Epithelial cell of proximal tubule (primary cell): ENCODE measurements around the gene SKIL. TPM values are rescaled to one million over a fixed set of nuclear protein-coding genes. Genes with fewer than 3 reads are reported as not detected.

Experiments
- DNase-seq: peaks from one replicate; pipeline ENCODE4 v3.0.0-alpha.2; 2011; ENCODE audit warnings: low read depth
- H3K4me3 ChIP-seq: 2 replicates; pipeline ENCODE4 v1.5.1; 2011; ENCODE audit warnings: low read depth, mild to moderate bottlenecking, low read length
- CTCF ChIP-seq: conservative IDR thresholded peaks from 2 replicates; pipeline ENCODE4 v1.5.1; 2012; ENCODE audit warnings: low read depth, mild to moderate bottlenecking, low read length
- total RNA-seq: library from RNA; depleted of rRNA; stranded (reverse); fragments of >200 nt; gene quantifications from 2 replicates; pipeline ENCODE4 v1.2.3, GENCODE V29; 2015

Gene SKIL
- total RNA-seq, 1 donor from 2014 or later, result 25.1 TPM

DNA sequence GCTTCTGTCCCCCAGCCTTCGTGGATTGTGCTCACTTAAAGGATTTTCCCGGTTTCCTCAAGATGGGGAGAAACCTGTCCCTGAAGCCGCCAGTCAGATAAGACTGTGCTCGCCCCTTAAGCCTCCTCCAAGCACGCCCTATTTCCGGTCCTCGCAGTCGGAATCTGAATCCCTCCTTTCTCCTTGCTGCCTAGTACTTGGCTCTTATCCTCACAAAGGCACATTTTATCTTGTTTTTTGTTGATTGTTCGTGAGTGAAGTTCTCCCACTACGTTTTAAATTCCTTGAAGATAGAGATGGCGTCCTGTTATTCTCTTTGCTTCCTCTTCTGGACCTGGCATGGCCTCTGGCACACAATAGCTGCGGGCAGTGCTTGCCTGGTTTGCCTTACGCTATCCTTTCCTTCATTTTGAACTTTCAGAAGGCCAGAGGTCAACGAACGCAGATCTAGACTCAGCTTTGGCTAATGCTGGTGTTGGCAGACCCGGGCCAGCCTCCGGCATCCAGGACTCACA, 62.8 kb downstream of the SKIL start:
- TF ChIP-seq CTCF, result no peak
- H3K4me3 ChIP-seq, result no peak overlapping the region
- no peak for DNase-seq

DNA sequence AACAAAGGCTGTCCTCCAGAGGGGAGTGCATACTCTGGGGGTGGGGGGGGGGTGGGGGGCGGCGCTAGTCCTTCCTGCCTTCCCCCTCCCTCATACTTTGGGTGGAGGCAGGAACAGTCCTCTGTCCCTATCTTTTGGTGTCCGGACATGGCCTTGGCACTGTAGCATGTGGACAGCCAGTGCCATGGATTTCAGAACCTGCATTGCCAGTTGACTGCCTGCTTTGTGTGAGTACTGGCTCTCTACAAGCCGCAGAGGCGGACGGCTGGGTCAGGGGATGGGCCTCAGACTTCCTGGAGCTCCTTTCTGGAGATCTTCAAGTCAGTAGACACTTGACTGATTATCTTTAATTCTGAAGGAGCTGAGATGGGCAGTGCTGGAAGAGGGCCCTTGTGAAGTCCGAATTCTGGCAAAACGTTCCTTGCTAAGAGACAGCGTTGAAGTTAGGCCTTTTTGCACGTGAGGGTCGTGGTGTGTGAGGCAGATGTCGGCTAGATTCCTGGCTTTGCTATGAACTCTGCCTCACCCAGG, 63.7 kb downstream of the SKIL start:
- no peak for TF ChIP-seq CTCF
- DNase-seq, result no peak
- H3K4me3 ChIP-seq, result no peak overlapping the region

- no peak for DNase-seq
- no peak for TF ChIP-seq CTCF
- no peak overlapping the region for H3K4me3 ChIP-seq
Measured at GRCh38 chr3:170421758-170422157, 64.2 kb downstream of the SKIL start.

DNA sequence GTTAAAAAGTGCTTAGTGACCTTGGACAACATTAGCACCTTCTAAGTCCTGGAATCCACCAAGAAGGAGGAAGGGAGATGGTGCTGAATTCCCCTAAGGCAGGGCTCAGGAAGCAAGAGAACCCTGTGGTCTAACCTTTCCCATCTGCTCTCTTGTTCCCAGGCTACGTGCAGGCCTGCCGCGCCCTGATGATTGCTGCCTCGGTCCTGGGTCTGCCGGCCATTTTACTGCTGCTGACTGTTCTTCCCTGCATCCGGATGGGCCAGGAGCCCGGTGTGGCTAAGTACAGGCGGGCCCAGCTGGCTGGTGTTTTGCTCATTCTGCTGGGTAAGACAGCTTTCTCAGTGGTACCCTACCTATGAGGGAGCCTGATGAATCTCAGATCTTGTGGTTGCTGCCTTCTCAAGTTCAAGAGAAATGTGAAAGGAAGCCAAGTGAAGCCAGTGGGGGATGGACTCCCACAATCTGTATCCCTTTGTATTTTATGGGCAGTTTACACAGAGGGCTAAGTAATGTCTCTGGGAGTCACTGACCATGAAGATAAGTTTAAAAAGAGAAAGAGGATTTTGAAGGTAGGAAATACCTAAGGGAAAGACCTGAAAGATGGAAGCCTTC, 65.6 kb downstream of the SKIL start:
- no peak overlapping the region for H3K4me3 ChIP-seq
- TF ChIP-seq CTCF, result no peak
- DNase-seq, result no peak

DNA sequence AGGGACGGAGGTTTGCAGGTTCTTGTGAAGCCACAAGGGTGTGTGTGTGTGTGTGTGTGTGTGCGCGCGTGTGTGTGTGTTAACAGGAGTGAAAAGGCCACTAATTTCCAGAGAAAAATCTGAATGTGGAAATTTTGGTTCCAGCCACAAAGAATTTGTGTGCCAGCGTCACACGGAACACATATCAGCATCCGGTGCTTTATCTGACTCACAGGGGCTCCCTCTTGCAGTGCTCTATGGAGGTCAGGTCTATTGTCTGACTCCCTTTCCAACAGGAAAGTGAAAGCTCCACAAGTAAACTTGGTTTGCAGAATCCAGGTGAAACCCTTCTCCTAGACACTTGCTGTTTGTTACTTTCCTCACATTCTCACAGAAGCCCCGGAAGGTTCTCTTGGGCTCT, 67.4 kb downstream of the SKIL start:
- DNase-seq, result no peak
- TF ChIP-seq CTCF, result no peak
- H3K4me3 ChIP-seq, result no peak overlapping the region

GRCh38 chr3:170425491-170426239, 68.2 kb downstream of the SKIL start:
- DNase-seq, result no peak
- TF ChIP-seq CTCF, result no peak
- H3K4me3 ChIP-seq, result no peak overlapping the region
